Activated naive CD4-positive, alpha-beta T cell treated with anti-CD3 and anti-CD28 coated beads, Interleukin-2, amount 50 U/mL, for 24 hours (primary cell): Measurements from ENCODE around the gene KIAA1614.

Experiments
- H3K27ac Mint-ChIP-seq: one replicate; pipeline ENCODE4 v1.8.0; 2021; ENCODE audit warnings: mild to moderate bottlenecking, mixed read lengths
- H3K27me3 Mint-ChIP-seq: one replicate; pipeline ENCODE4 v1.8.0; 2021; ENCODE audit warnings: mixed read lengths
- H3K36me3 Mint-ChIP-seq: one replicate; pipeline ENCODE4 v1.8.0; 2021; ENCODE audit warnings: mixed read lengths
- H3K4me1 Mint-ChIP-seq: one replicate; pipeline ENCODE4 v1.8.0; 2021; ENCODE audit warnings: mixed read lengths
- H3K4me3 Mint-ChIP-seq: one replicate; pipeline ENCODE4 v1.8.0; 2021; ENCODE audit warnings: mild to moderate bottlenecking, mixed read lengths
- H3K9me3 Mint-ChIP-seq: one replicate; pipeline ENCODE4 v1.8.0; 2021; ENCODE audit warnings: mixed read lengths

KIAA1614 gene

DNA sequence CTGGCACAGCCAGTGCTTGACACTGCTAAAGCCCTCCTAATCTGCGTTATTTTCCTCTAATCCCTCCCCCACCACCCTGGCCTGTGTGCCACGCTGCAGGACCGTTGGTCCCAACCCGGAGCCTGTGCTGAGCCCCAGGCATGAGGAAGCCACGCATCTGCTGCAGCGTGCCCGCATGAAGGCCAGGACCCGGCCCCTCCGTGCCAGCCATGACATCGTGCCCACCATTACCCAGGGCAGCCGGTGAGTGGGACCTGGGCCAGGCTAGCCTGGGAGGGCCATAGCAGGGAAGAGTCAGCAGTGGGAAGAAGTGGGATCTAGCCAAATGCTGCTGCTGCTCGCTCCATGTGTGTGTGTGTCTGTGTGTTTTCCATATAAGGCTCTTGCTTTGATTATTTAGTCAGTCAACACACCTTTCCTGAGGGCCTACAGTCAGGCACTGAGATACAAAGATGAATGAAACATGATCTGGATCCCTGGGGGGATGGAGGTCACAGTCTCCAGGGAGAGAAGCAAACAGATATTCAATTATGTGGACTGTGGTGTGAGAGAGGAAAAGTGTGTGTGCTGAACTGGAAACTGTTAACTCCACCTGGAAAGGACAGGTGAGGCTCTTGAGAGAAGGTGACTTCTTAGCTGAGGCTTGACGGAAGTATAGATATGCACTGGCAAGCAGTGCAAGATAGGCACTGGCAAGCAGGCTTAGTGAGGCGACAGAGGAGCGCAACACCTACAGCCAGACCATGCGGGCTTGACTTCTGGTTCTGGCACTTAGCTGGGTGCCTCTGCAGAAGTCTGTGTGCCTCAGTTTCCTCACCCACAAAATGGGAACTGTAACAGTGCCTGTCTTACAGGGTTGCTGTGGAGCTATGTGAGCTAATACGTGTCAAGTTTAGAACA is 15.9 kb downstream of the KIAA1614 start:
- no peaks in the 10 kb centered on the region for H3K27me3 Mint-ChIP-seq
- no peak overlapping the region for H3K27ac Mint-ChIP-seq
- no peak overlapping the region for H3K4me3 Mint-ChIP-seq
- H3K4me1 Mint-ChIP-seq, result no peaks in the 10 kb centered on the region
- no peaks in the 10 kb centered on the region for H3K36me3 Mint-ChIP-seq
- H3K9me3 Mint-ChIP-seq, result no peaks in the 10 kb centered on the region

DNA sequence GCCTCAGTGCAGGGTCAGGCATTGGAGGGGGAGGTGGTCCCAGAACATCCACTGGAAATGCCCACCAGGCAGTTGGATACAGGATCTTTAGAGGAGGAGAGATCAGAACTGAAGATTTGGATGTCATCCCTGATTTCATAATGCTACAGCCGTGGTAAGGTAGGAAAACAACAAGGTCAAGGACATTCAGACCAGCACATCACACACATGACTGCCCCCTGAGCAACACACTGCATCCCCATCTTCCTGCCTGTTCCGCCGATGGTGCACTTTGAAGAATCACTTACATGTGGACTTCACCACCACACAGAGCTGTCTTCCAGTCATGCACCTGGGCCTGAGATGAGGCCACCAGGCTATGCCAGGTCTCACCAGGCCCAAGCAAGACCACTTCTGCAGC is 16.7 kb downstream of the KIAA1614 start:
- Mint-ChIP-seq H3K36me3 (no peaks in the 10 kb centered on the region), H3K4me1 (peaks cover under 1% of the 10 kb centered on the region), H3K9me3 (no peaks in the 10 kb centered on the region), H3K27me3 (no peaks in the 10 kb centered on the region), H3K27ac (no peak overlapping the region), H3K4me3 (no peak overlapping the region)

DNA sequence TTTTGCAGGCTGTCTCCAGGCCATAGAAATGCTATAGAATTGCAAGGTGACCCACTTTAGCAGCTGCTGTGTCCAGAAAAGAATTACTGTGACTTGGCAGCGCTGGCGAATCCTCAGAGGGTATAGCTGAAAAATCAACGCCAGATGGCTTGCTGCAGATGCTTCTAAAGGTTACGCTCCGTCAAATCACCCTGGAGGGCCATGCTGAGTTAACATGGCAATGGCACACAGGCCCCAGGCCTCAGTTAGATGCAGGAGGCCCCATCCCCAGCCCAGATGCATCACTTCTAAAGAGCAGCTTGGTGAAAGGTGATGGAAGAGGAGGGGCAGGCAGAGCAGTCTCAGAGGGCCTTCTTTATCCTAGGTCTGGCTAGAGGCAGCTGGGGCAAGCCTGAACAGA is 18.0 kb downstream of the KIAA1614 start:
- Mint-ChIP-seq H3K4me3 (no peak overlapping the region), H3K27me3 (no peaks in the 10 kb centered on the region), H3K36me3 (no peaks in the 10 kb centered on the region), H3K4me1 (peaks cover 4% of the 10 kb centered on the region), H3K27ac (peak overlapping the region; percentile 23), H3K9me3 (no peaks in the 10 kb centered on the region)

DNA sequence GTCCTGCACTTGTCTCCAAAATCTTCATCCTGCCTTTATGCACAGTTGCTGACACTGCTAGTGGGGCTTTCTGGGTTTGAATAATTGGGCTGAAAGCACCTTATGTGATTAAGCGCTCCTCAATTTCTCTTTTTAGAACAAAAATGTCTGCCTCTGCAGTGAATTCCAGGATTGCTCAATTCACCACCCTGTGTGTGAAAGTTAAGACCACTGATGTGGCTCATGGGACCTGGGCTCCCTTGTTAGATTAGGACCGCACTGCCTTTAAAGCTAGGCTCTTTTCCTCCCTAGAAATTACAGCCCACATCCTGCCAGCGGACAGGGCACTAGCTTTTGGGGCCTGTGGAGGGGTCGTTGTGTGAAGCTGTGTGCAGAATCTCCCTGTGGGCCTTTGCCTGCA is 18.8 kb downstream of the KIAA1614 start:
- Mint-ChIP-seq H3K4me3 (no peak overlapping the region), H3K27ac (no peak overlapping the region), H3K4me1 (peaks cover 4% of the 10 kb centered on the region), H3K36me3 (no peaks in the 10 kb centered on the region), H3K27me3 (no peaks in the 10 kb centered on the region), H3K9me3 (no peaks in the 10 kb centered on the region)

DNA sequence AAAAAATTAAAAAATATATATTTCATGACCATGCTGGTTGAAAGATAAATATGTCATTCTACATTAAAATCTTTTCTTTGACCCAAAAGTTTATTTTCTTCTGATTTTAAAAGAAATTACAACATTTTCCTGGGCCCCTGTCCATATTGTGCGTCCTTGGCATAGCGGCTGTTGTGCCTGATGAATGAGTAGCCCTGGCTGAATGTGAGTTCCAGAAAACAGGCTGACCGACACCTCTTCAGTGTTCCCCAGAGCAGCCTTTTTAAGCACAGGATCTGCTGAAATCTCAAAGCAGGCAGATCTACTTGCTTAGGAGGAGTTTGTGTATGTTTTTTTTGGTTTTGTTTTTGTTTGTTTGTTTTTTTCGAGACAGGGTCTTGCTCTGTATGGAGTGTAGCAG is 19.7 kb downstream of the KIAA1614 start:
- no peak overlapping the region for H3K27ac Mint-ChIP-seq
- H3K36me3 Mint-ChIP-seq, result no peaks in the 10 kb centered on the region
- H3K4me1 Mint-ChIP-seq, result peaks cover 4% of the 10 kb centered on the region
- H3K4me3 Mint-ChIP-seq, result no peak overlapping the region
- H3K9me3 Mint-ChIP-seq, result no peaks in the 10 kb centered on the region
- no peaks in the 10 kb centered on the region for H3K27me3 Mint-ChIP-seq

DNA sequence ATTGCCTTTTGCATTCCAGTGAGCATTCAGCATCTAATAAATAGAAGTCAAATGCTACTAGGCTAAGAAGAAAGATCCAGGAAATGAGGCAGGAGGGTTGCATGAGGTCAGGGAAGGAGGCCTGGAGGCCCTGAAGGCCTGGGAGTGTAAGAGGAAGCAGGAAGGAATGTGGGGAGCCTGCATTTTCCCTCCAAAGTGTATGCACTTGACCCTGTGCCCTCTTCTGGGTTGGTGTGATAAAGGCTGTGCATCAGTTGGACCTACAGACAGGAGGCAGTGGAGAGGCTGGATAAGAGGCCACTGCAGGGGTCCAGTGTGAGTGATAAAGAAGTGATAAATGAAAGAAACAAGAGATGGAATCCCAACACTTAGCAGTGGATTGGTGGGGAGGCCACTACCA is 20.4 kb downstream of the KIAA1614 start:
- Mint-ChIP-seq H3K4me1 (peaks cover 4% of the 10 kb centered on the region), H3K9me3 (no peaks in the 10 kb centered on the region), H3K27ac (no peak overlapping the region), H3K36me3 (no peaks in the 10 kb centered on the region), H3K4me3 (no peak overlapping the region), H3K27me3 (no peaks in the 10 kb centered on the region)

DNA sequence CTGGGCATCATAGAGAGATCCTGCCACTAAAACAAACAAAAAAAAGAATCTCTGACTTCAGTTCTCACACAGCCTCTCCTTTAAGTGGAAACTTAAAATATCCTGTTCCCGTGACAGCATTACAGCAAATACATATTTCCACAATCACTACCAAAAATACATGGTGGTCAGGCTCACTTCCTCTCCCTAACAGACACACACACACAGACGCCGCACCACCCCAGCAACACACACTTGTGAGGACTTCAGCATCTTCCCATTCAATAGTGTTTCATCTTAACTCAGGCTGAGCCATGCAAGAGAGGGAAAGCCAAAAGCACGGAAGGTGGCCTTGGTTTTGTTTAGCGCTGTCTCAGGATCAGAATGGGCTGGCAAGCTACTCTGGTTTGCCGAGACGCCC is 21.9 kb downstream of the KIAA1614 start:
- H3K36me3 Mint-ChIP-seq, result no peaks in the 10 kb centered on the region
- H3K27ac Mint-ChIP-seq, result no peak overlapping the region
- no peaks in the 10 kb centered on the region for H3K9me3 Mint-ChIP-seq
- H3K27me3 Mint-ChIP-seq, result no peaks in the 10 kb centered on the region
- H3K4me1 Mint-ChIP-seq, result peaks cover 4% of the 10 kb centered on the region
- H3K4me3 Mint-ChIP-seq, result no peak overlapping the region

DNA sequence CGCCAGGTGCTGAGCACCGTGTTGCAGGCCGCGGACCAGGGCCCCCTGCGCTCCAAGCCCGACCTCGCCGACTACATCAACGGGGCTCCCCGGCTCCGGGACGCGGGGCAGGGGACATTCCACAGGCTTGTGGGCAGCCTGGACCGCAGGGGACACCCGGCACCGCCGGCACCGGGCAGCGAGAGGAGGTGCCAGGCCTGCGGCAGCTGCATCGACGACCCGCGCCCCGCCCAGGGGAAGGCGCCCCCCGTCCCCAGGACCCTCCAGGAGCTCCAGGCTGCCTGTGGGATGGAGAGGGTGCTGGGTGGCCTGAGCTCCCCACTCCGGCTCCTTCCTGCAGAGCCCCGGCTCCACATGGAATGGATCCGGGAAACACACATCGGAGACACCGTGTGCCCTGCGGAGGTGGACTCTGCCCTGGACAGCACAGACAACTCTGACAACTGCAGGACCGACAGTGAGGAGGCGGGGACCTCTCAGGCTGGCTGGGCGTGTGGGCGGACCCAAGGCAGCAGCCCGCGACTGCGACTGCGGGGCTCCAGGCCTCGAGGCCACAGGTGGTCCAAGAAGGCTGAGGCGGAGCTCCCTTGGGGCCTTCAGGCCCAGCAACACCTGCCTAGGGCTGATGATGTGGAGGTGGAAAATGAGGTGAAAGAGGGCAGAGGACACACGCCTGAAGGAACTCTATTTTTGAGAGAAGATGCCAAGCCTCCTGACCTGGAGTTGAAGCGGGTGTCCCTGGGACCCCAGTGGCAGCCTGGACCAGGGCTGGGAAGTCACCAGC is 22.8 kb downstream of the KIAA1614 start:
- Mint-ChIP-seq H3K27ac (no peak overlapping the region), H3K4me3 (no peak overlapping the region), H3K9me3 (no peaks in the 10 kb centered on the region), H3K4me1 (peaks cover 4% of the 10 kb centered on the region), H3K36me3 (no peaks in the 10 kb centered on the region), H3K27me3 (no peaks in the 10 kb centered on the region)

DNA sequence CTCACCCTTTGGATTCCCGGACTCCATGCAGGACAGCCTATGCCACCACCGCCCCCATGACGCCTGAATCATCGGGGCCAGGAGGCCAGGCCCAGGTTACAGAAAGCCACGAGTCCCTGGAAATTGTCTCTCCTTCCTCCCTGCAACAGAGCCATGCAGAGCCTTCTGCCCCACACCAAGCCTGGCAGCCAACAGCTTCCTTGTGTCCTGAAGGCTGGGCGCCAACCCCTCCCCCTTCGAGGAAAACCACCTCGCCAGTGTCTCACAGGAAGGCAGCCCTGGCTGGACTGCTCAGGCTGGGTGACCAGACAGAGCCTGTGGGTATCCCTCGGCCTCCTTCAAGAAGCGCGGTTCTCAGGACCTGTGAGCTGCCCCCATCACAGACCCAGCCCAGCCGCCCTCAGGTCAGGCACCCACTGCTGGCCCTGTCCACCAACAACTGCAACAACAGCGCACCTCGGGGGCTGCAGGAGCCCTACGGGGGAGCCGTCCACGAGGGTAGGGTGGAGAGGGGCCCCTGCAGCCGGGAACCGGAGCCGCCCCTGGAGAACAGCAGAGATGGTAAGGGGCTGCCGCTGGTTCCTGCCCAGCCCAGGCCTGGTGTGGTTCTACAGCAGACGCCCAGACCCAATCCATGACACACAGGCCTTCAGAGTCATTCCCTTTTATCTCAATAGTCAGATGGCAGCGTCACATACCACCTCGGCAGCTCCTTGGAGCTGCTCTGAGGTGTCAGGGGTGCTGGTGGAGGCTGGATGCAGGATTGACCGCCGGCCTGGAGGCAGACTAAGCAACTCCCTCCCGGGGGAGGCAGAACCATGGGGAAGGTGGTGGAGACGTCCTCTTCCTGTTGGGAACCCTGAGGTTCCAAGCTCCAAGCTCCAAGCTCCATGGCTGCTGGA is 23.7 kb downstream of the KIAA1614 start:
- H3K4me1 Mint-ChIP-seq, result peaks cover 4% of the 10 kb centered on the region
- no peak overlapping the region for H3K27ac Mint-ChIP-seq
- no peaks in the 10 kb centered on the region for H3K36me3 Mint-ChIP-seq
- H3K9me3 Mint-ChIP-seq, result no peaks in the 10 kb centered on the region
- no peaks in the 10 kb centered on the region for H3K27me3 Mint-ChIP-seq
- no peak overlapping the region for H3K4me3 Mint-ChIP-seq

DNA sequence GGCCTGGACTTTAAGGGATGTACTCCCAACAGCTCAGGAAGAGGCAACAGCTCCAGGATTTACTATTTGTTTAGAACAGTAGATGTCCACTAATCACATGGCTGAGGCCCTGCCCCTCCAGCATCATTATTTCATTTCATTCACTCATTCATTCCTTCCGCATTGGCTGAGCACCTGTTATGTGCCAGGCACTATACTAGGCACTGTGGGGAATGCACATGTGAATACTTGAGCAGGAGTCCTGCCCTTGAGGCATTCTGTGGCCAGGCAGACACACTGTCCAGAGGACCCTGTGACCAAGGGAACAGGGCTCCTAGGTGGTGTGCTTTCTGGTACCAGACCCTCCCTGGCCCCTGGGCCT is 24.3 kb downstream of the KIAA1614 start:
- H3K9me3 Mint-ChIP-seq, result no peaks in the 10 kb centered on the region
- H3K4me1 Mint-ChIP-seq, result peaks cover 4% of the 10 kb centered on the region
- H3K27ac Mint-ChIP-seq, result no peak overlapping the region
- H3K4me3 Mint-ChIP-seq, result no peak overlapping the region
- H3K36me3 Mint-ChIP-seq, result no peaks in the 10 kb centered on the region
- no peaks in the 10 kb centered on the region for H3K27me3 Mint-ChIP-seq

DNA sequence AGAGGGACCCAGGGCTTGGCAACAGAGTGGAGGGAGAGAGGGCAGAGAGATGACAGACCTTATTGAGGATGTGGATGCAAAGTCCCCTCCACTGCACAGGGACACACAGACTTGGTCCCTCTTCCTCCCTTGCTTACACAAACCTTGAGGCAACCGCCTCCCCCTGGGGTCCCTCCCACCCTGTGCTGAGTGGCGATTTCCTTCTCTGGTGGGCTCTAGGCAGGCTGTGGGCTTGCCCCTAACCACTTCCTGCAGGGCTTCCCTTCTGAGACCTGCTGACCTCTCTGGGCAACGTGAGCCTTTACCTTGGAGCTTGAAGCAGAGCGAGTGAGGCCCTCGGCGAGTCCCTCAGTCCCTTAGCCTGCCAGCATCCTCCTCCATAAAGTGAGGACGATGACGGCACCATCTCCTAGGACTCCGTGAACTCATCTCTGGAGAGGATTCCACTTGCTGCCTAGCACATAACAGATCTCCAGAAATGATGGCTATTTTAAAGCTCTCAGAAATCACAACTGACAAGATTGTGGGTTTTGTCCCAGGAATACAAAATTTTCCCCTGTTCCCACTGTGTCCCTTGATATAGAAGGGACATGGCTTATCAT is 25.0 kb downstream of the KIAA1614 start:
- H3K27me3 Mint-ChIP-seq, result no peaks in the 10 kb centered on the region
- H3K4me1 Mint-ChIP-seq, result peaks cover 4% of the 10 kb centered on the region
- H3K36me3 Mint-ChIP-seq, result no peaks in the 10 kb centered on the region
- no peaks in the 10 kb centered on the region for H3K9me3 Mint-ChIP-seq
- H3K27ac Mint-ChIP-seq, result no peak overlapping the region
- H3K4me3 Mint-ChIP-seq, result no peak overlapping the region

DNA sequence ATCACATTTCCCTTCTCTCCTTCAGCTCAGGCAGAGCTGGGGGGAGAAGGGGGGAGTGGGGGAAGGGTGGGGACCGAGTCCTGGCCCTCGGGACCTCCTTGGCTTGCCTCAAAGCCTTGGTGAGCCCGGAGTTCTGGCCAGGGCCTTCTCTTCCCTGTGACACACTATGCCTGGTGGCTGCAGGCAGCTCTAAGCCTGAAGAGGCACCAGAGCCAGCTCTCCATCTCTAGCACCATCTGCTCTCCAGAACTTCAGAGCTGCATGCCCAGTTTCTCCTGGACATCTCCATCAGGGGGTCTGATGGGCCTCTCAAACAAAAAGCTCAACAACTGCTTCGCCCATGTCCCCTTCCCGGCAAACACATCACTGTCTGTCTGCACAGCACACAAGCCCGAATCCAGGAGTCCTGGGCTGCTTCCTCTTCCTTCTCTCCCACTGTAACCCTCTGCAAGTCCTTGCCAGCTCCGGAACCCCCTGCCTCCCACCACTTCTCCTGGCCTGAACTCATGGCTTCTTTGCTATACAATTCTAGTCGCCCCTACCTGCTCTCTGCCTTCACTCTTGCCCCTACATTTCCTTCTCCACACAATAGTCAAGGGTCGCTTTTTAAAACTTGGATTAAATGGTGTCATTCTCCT is 26.5 kb downstream of the KIAA1614 start:
- Mint-ChIP-seq H3K9me3 (no peaks in the 10 kb centered on the region), H3K27me3 (no peaks in the 10 kb centered on the region), H3K4me1 (peaks cover 4% of the 10 kb centered on the region), H3K36me3 (peaks cover 1% of the 10 kb centered on the region), H3K27ac (no peak overlapping the region), H3K4me3 (no peak overlapping the region)

DNA sequence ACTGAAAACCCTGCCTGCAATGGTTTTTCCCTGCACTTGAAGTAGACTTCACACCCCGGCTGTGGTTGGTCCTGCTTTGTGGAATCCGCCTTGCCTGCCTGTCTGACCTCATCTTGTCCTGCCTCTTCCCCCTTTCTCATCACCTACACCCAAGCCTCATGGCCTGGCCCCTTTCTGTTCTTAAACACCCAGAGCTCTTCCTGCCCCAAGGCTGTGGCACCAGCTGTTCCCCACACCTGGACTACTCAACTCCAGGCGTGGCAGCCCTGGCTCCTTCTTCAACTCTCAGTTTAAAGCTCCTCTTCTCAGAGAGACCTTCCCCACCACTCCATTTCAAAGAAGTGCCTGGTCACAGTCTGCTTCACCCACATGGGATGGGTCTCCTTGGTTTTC is 27.0 kb downstream of the KIAA1614 start:
- Mint-ChIP-seq H3K9me3 (no peaks in the 10 kb centered on the region), H3K27ac (no peak overlapping the region), H3K36me3 (peaks cover 1% of the 10 kb centered on the region), H3K4me1 (peaks cover under 1% of the 10 kb centered on the region), H3K4me3 (no peak overlapping the region), H3K27me3 (no peaks in the 10 kb centered on the region)

DNA sequence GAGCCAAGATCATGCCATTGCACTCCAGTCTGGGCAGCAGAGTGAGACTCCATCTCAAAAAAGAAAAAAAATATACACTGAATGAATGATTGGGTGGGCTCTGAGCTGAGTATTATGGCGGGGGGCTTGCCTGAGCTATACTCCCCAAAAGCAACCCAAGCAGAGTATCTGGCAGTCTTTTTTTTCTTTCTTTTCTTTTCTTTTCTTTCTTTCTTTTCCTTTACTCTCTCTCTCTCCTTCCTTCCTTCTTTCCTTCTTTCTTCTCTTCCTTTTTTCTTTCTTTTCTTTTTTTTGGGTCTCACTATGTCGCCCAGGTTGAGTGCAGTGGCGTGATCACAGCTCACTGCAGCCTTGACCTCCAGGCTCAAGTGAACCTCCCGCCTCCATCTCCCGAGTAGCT is 27.7 kb downstream of the KIAA1614 start:
- Mint-ChIP-seq H3K4me3 (no peak overlapping the region), H3K9me3 (no peaks in the 10 kb centered on the region), H3K27ac (peak overlapping the region; percentile 30), H3K36me3 (peaks cover 1% of the 10 kb centered on the region), H3K4me1 (no peaks in the 10 kb centered on the region), H3K27me3 (no peaks in the 10 kb centered on the region)
